Measurements from ENCODE around the gene PADI4. TPM values are rescaled to one million over a fixed set of nuclear protein-coding genes. Genes with fewer than 3 reads are reported as not detected.

Gene PADI4
- total and polyA plus RNA-seq, 4 donors = 0.32 to 6.1 (median 0.90) TPM

DNA sequence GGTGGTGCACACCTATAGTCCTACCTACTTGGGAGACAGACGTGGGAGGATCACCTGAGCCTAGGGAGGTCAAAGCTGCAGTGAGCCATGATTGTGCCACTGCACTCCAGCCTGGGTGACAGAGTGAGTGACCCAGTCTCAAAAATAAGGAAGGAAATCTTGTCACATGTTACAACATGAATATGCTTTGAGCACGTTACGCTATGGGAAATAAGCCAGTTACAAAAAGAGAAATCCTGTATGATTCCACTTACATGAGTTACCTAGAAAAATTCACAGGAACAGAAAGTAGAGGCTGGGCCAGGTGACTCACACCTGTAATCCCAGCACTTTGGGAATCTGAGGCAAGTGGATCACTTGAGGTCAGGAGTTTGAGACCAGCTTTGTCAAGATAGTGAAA, 57.3 kb downstream of the PADI4 start:
- Histone ChIP-seq H3K4me3 (ENCODE audit: low read depth in 1 of 3, low read length in 3 of 3) (no peak overlapping the region), H3K4me1 (ENCODE audit: control insufficient read depth in 4 of 4, insufficient read depth in 4 of 4, low read length in 3 of 4) (no peaks in the 10 kb centered on the region), H3K9ac (ENCODE audit: low read depth in 1 of 2, low read length in 2 of 2) (no peak overlapping the region), H3K27ac (ENCODE audit: low read depth in 1 of 2, low read length in 2 of 2) (no peak overlapping the region), H3K9me3 (ENCODE audit: control insufficient read depth in 4 of 4, low read length in 3 of 4) (no peaks in the 10 kb centered on the region), H3K27me3 (ENCODE audit: control insufficient read depth in 4 of 4, insufficient read depth in 4 of 4, low read length in 3 of 4) (peaks cover 0 to 2% (median 0%) of the 10 kb centered on the region in 4 donors), H3K36me3 (ENCODE audit: control insufficient read depth in 4 of 4, insufficient read depth in 3 of 4, low read depth in 1 of 4, low read length in 3 of 4) (no peaks in the 10 kb centered on the region)
- 78% methylated on average over 3 of the region's 3 CpGs for WGBS
- no peak for DNase-seq (ENCODE audit: low spot score)
- no peak for TF ChIP-seq GABPA (IDR thresholded peaks at IDR 0.05 in 1 of 2, conservative IDR thresholded peaks at IDR 0.05 in 1 of 2)
- no peak for TF ChIP-seq TAF1 (conservative IDR thresholded peaks at IDR 0.05)
- no peak for TF ChIP-seq YY1 (IDR thresholded peaks at IDR 0.05)
- no peak for TF ChIP-seq HNF4G (IDR thresholded peaks at IDR 0.05)
- TF ChIP-seq SP1 (IDR thresholded peaks at IDR 0.05) = no peak
- TF ChIP-seq HNF4A (conservative IDR thresholded peaks at IDR 0.05) = no peak
- TF ChIP-seq, protein P1, sequence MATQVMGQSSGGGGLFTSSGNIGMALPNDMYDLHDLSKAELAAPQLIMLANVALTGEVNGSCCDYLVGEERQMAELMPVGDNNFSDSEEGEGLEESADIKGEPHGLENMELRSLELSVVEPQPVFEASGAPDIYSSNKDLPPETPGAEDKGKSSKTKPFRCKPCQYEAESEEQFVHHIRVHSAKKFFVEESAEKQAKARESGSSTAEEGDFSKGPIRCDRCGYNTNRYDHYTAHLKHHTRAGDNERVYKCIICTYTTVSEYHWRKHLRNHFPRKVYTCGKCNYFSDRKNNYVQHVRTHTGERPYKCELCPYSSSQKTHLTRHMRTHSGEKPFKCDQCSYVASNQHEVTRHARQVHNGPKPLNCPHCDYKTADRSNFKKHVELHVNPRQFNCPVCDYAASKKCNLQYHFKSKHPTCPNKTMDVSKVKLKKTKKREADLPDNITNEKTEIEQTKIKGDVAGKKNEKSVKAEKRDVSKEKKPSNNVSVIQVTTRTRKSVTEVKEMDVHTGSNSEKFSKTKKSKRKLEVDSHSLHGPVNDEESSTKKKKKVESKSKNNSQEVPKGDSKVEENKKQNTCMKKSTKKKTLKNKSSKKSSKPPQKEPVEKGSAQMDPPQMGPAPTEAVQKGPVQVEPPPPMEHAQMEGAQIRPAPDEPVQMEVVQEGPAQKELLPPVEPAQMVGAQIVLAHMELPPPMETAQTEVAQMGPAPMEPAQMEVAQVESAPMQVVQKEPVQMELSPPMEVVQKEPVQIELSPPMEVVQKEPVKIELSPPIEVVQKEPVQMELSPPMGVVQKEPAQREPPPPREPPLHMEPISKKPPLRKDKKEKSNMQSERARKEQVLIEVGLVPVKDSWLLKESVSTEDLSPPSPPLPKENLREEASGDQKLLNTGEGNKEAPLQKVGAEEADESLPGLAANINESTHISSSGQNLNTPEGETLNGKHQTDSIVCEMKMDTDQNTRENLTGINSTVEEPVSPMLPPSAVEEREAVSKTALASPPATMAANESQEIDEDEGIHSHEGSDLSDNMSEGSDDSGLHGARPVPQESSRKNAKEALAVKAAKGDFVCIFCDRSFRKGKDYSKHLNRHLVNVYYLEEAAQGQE (IDR thresholded peaks at IDR 0.05) = no peak
- no peak for TF ChIP-seq FOXA1 (IDR thresholded peaks at IDR 0.05)
- TF ChIP-seq RXRA (IDR thresholded peaks at IDR 0.05) = no peak
- TF ChIP-seq, protein P2, sequence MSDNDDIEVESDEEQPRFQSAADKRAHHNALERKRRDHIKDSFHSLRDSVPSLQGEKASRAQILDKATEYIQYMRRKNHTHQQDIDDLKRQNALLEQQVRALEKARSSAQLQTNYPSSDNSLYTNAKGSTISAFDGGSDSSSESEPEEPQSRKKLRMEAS (IDR thresholded peaks at IDR 0.05) = no peak
- TF ChIP-seq, protein P3, sequence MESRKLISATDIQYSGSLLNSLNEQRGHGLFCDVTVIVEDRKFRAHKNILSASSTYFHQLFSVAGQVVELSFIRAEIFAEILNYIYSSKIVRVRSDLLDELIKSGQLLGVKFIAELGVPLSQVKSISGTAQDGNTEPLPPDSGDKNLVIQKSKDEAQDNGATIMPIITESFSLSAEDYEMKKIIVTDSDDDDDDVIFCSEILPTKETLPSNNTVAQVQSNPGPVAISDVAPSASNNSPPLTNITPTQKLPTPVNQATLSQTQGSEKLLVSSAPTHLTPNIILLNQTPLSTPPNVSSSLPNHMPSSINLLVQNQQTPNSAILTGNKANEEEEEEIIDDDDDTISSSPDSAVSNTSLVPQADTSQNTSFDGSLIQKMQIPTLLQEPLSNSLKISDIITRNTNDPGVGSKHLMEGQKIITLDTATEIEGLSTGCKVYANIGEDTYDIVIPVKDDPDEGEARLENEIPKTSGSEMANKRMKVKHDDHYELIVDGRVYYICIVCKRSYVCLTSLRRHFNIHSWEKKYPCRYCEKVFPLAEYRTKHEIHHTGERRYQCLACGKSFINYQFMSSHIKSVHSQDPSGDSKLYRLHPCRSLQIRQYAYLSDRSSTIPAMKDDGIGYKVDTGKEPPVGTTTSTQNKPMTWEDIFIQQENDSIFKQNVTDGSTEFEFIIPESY (IDR thresholded peaks at IDR 0.05) = no peak
- TF ChIP-seq JUND (IDR thresholded peaks at IDR 0.05) = no peak
- no peak for TF ChIP-seq NR2F2 (IDR thresholded peaks at IDR 0.05)
- TF ChIP-seq EGR1 (IDR thresholded peaks at IDR 0.05; ENCODE audit: low read depth in 2 of 2) = no peak
- no peak for TF ChIP-seq RAD21 (IDR thresholded peaks at IDR 0.05)
- TF ChIP-seq, protein P4, sequence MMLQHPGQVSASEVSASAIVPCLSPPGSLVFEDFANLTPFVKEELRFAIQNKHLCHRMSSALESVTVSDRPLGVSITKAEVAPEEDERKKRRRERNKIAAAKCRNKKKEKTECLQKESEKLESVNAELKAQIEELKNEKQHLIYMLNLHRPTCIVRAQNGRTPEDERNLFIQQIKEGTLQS (IDR thresholded peaks at IDR 0.05) = no peak
- TF ChIP-seq, protein P5, sequence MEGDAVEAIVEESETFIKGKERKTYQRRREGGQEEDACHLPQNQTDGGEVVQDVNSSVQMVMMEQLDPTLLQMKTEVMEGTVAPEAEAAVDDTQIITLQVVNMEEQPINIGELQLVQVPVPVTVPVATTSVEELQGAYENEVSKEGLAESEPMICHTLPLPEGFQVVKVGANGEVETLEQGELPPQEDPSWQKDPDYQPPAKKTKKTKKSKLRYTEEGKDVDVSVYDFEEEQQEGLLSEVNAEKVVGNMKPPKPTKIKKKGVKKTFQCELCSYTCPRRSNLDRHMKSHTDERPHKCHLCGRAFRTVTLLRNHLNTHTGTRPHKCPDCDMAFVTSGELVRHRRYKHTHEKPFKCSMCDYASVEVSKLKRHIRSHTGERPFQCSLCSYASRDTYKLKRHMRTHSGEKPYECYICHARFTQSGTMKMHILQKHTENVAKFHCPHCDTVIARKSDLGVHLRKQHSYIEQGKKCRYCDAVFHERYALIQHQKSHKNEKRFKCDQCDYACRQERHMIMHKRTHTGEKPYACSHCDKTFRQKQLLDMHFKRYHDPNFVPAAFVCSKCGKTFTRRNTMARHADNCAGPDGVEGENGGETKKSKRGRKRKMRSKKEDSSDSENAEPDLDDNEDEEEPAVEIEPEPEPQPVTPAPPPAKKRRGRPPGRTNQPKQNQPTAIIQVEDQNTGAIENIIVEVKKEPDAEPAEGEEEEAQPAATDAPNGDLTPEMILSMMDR (IDR thresholded peaks at IDR 0.05; ENCODE audit: low read depth, low read length, missing input control) = no peak
